Esophagus muscularis mucosa (tissue), 4 donors: ENCODE data around the gene SMYD4.

Source experiments
- CTCF ChIP-seq, 3 experiments: fragments of 200-600 bp in 2 of 3; fragments of 450-650 bp in 1 of 3; sonication (generic) in 2 of 3; IDR thresholded peaks; one replicate each; pipeline ENCODE4 v1.5.1; 2017 to 2019; ENCODE audit warnings: antibody characterized with exemption in 3 of 3, mild to moderate bottlenecking in 2 of 3, moderate library complexity in 1 of 3
- EP300 ChIP-seq: sonication (generic); formaldehyde crosslinking; IDR thresholded peaks from one replicate; pipeline ENCODE4 v1.6.1; 2017; ENCODE audit warnings: antibody characterized with exemption
- POLR2A ChIP-seq: fragments of 450-650 bp; IDR thresholded peaks from one replicate; pipeline ENCODE4 v1.6.1; 2017; ENCODE audit warnings: antibody characterized with exemption, moderate library complexity, mild to moderate bottlenecking, low read depth
- POLR2AphosphoS5 ChIP-seq, 2 donors: sonication (generic); formaldehyde crosslinking; IDR thresholded peaks; one replicate each; pipeline ENCODE4 v1.6.1; 2017; ENCODE audit warnings: antibody characterized with exemption in 2 of 2

DNA sequence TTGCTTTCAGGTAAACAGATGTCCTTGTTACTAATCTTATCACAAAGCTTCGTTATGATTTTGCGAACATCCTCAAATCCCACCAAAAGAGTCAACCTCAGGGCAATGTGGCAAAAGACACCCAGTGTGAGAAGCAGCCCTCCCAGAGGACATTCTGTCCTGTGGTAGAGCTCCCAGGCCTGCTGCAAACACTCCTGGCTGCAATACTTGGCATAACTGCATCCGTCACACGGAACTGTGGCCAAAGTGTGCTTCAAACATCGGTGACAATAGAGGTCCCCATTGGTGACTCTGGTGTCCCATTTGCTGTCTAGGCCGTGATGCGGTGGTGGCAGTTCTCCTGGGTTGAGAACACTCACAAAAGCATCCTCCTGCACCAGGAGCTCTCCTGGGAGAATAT is 29.5 kb downstream of the SMYD4 start:
- no peak for TF ChIP-seq CTCF (IDR thresholded peaks at IDR 0.05)
- TF ChIP-seq EP300 = no peak
- no peak for TF ChIP-seq POLR2A
- TF ChIP-seq POLR2AphosphoS5 (IDR thresholded peaks at IDR 0.05) = no peak
